Hematopoietic multipotent progenitor cell (in vitro differentiated cells): ENCODE data around the gene FER. TPM values are rescaled to one million over a fixed set of nuclear protein-coding genes. Genes with fewer than 3 reads are reported as not detected.
"Not testable (repeated sequence)": the region's sequence is repeated elsewhere in the genome, so short reads cannot be mapped to it uniquely, and the experiment has no call there.

Experiments used
- DNase-seq, 3 donors: peaks; one replicate each; pipeline ENCODE4 v3.0.0-alpha.2; 2011 to 2015; ENCODE audit warnings: low read depth in 2 of 3, low spot score in 2 of 3
- total RNA-seq: library from RNA; depleted of rRNA; stranded (reverse); fragments of >200 nt; gene quantifications from one replicate; pipeline ENCODE4 v1.2.3, GENCODE V29; 2012

The FER gene
- total RNA-seq, 1 donor, result 4.3 TPM

- no peak for DNase-seq
These were observed 197.4 kb downstream of the FER start for GRCh38 chr5:108945094-108945493.

DNA sequence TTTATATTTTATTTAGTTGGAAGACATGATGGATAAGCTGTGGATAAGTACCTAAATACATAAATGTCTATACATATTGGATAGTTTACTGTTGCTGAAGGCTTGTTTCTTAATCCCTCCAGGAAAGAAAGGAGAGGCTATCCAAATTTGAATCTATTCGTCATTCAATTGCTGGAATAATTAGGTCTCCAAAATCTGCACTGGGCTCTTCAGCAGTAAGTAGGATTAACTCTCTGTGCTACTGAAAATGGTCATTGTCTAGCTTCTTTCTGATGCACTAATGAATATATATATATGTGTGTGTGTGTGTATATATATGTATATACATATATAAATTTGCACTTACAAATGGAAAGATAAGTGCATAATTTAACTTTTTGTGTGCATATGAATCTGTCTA lies 198.3 kb downstream of the FER start:
- DNase-seq, result no peak

DNA sequence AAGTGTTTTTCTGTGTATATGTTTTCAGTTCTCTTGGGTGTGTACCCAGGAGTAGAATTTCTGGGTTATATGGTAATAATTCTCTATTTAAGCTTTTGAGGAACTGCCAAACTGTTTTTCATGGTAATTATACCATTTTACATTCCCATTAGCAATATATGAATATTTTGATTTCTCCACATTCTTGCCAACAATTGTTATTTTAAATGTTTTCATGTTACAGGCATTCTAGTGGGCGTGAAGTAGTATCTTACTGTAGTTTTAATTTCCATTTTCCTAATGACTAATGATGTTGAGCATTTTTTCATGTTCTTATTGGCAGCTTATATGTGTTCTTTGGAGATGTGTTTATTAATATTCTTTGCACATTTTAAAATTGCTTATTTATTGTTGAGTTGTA lies 199.5 kb downstream of the FER start:
- no peak for DNase-seq

- no peak for DNase-seq
These were observed 202.6 kb downstream of the FER start for GRCh38 chr5:108950276-108950675.

DNA sequence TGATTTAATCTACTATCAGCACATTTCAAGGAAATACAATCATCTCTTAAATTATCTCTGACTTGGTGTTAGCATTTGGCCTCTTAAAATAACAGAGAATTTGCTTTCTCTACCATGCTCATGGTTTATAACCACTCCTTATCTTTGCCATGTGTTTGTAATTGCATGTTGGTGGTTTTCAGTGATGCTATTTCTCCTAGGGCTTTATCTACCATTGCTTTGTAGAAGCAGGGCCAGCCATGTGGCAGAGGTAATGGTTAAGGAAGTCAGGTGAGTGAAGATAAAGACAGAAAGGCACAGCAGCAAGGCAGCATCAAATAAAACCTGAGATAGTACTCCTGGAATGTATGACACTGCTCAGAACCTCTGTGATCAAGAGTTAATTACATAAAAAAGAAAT lies 206.2 kb downstream of the FER start:
- peak in 2 of 3 donors; percentile 3 to 6 for DNase-seq

DNA sequence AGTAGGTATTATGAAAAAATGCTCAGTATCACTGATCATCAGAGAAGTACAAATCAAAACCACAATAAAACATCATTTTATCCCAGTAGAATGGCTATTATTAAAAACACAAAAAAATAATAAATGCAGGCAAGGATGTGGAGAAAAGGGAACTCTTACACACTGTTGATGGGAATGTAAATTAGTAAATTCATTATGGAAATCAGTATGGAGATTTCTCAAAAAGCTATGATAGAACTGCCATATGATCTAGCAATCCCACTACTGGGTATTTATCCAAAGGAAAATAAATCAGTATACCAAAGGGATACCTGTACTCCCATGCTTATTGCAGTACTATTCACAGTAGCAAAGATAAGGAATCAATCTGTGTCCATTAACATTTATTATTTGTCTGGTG lies 209.6 kb downstream of the FER start:
- no peak for DNase-seq

DNA sequence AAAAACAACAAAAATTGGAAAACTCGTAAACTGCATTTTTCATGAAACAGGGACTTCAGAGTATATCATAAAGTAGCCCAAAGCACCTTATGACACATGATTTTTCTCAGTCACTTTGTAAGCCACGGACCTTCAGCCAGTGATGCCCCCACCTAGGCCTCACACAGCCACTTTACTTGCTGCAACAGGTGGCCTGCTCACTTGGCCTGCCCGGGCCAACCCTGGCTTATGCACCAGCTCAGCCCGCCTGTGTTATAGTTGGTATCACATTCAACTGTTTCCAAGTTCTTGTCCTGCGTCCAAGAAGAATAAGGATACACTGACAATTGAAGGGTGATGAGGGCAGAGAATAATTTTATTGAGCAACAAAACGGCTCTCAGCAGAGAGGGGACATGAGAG lies 219.2 kb downstream of the FER start:
- DNase-seq, result no peak

DNA sequence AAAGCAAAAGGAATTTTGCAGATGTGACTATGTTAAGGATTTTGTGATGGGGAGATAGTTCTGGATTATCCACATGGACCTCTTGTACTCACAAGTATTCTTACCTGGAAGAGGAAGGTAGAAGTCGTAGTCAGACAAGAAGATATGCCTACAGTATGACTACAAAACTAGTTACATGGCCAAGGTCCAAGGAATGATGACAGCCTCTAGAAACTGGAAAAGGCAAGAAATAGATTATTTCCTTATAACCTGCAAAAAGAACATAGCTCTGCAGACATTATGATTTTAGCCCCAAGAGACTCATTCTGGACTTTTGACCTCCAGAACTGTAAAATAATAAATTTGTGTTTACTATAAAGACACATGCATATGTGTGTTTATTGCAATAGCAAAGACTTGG lies 226.9 kb downstream of the FER start:
- DNase-seq, result no peak

DNA sequence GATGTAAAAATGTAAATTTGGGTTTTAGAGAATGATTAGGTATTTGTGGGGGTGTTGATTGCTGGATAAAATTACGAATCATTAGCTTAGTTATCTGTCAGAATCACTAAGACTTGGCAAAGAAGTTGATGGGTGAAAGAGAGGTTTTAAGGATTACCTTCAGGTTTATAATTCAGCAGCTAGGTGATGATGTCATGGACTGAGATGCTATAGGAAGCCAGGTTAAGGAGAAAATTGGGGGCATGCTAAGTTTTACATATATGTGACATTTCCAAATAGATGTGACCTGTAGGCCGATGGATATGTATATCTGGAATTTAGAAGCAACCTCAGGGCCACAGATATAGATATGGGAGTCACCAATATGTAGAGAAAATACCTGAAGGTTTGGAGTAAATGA lies 228.0 kb downstream of the FER start:
- DNase-seq, result no peak

GRCh38 chr5:108983461-108984092 lies 235.9 kb downstream of the FER start:
- no peak for DNase-seq

DNA sequence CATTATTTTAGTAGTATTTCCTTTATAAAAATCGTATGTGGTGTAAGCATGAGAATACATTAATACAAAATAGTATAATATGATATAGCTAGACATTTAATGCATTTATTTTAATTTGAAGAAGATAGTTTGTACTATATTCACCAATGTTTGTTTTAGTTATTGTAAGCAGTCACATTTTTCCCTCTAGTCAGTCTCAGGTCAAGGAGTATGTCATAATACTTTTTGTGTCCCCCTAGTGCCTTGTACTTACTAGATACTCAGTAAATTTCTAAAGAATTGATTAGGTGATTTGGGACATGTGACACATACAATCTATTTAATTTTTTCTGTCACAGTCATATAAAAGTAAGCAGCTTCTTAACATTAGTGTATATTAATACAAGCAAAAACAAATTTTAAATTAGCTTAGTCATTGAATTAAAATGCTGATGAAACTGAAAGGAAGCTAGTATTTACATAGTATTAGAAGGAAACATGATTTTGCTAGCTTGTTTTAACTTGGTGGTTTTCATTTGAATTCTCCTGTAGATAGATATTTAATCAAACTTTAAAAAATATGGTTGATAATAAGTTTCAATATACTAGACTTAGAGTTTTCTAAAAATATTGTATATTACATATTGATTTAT lies 242.2 kb downstream of the FER start:
- DNase-seq, result no peak

- not testable (repeated sequence) for DNase-seq
These were observed 244.8 kb downstream of the FER start for GRCh38 chr5:108992396-108993085.

DNA sequence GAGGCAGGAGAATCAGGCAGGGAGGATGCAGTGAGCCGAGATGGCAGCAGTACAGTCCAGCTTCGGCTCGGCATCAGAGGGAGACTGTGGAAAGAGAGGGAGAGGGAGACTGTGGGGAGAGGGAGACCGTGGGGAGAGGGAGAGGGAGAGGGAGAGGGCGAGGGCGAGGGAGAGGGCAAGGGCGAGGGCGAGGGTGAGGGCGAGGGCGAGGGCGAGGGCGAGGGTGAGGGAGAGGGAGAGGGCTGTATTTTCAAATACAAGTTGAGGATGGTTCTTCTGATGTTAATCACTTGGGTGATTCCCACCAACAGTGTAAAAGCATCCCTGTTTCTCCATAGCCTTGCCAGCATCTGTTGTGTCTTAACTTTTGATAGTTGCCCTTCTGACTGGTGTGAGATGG lies 245.7 kb downstream of the FER start:
- DNase-seq, result not testable (repeated sequence)

DNA sequence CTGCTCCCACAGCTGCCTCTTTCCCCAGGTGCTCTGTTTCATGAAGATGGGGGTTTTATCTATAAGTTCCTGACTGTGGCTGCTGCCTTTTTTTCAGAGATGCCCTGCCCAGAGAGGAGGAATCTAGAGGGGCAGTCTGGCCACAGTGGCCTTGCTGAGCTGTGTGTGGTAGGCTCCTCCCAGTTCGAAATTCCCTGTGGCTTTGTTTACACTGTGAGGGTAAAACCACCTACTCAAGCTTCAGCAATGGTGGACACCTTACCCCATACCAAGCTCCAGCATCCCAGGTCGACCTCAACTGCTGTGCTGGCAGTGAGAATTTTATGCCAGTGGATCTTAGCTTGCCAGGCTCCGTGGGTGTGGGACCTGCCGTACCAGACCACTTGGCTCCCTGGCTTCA lies 250.0 kb downstream of the FER start:
- DNase-seq, result no peak

DNA sequence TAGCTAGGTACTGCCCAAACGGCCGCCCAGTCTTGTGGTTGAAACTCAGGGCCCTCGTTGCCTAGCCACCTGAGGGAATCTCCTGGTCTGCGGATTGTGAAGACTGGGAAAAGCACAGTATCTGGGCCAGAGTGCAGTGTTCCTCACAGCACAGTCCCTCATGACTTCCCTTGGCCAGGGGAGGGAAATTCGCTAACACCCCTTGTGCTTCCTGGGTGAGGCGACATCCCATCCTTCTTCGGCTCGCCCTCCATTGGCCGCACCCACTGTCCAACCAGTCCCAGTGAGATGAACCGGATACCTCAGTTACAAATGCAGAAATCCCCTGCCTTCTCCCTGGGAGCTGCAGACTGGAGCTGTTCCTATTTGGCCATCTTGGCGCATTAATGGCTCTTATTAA lies 250.5 kb downstream of the FER start:
- DNase-seq, result no peak

GRCh38 chr5:109003928-109004327 lies 256.2 kb downstream of the FER start:
- no peak for DNase-seq

DNA sequence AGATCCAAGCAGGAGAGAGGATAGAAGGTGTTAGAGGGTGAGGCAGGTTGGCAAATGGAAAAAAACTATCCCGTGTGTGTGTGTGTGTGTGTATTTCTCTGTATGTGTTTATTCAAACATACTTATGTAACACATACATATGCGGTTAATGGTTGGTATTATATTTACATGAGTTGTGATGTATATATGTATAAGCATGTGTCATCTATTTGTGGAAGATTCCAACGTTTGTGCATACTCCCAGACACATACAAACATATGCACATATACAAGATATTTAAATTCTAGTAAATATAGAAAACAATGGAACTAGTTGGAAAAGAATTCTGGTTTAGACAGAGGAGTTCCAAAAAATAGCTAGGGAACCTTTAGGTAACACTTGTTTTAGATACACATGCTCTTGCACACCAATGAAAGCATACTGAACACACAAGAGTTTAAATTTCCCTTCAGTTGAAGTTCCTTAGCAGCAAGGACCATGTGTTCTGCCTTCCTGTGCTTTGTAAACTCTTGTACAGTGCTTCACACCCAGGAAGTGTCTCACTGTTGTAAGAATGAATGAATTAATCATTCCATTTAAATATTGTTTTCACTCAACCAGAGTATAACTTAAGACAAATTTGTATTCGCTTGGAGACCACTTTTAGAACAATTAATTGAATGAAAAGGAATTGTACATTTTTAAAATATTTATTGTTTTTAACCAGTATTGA lies 257.8 kb downstream of the FER start:
- no peak for DNase-seq

DNA sequence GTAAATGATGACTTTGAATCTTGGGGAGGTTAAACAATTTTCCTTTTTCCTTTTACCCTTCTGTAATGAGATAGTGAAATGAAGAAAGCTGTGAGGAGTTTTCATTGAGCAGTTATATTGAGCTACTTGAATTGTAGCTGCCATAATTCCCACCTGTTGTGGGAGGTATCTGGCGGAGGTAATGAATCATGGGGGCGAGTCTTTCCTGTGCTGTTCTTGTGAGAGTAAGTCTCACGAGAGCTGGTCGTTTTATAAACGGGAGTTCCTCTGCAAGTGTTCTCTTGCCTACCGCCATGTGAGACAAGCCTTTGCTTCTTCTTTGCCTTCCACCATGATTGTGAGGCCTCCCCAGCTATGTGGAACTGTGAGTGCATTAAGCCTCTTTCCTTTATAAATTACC lies 258.4 kb downstream of the FER start:
- no peak for DNase-seq

DNA sequence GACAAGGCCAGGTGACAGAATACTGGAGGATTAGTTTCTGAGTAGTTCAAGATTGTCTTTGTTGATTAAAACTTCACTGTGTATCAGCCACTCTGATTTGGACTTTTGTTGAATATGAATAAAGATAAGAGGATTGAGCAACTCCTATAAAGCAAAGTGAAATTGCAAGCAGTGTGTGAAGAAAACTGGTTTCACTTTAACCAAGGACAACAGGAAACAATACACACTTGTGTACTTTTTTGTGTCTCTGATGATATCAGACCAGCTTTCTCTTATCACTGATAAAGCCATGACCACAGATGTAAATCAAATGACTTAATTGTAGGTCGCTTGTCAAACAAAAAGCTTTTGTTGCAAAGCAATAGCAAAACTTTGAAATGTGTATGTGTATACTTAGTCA lies 268.6 kb downstream of the FER start:
- no peak for DNase-seq

DNA sequence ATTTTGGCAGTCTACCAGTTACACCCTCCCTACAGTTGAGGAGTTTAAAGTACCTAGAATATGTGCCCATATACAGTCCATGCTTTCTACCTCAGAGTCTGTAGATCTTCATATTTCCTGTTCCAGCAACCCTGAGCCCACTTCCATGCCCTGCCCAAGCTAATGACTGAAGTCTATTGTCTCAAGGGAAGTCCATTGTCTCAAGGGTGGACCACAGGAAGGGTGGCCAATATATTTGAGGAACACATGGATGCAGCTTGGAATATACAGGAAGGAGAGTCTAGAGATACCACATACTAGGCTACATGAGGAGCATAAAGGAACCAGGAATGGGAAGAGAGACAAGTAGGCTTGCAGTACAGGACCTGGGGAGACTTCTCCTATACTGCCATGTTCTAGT lies 274.4 kb downstream of the FER start:
- DNase-seq, result no peak

GRCh38 chr5:109025729-109026128 lies 278.0 kb downstream of the FER start:
- DNase-seq, result not testable (repeated sequence)
